Kidney (tissue), 14 donors: ENCODE data around the gene ERICH2. TPM values are rescaled to one million over a fixed set of nuclear protein-coding genes. Genes with fewer than 3 reads are reported as not detected.

Experiments used
- DNase-seq, 5 donors: peaks; one replicate each; pipeline ENCODE4 v3.0.0-alpha.2; 2013 to 2020
- FAIRE-seq: peaks from 2 replicates; lab custom pipeline; 2012; peaks lifted over from hg19 to GRCh38; lab: Jason Lieb, UNC
- H3K27ac ChIP-seq, 2 donors: one replicate each; pipeline ENCODE4 v1.7.0; 2013; ENCODE audit warnings: low read depth in 2 of 2, low read length in 2 of 2, inconsistent platforms in 1 of 2
- H3K27me3 ChIP-seq: one replicate; pipeline ENCODE4 v1.7.1; 2013; ENCODE audit warnings: low read length, inconsistent platforms; ENCODE audit not compliant: control insufficient read depth, insufficient read depth
- H3K36me3 ChIP-seq, 3 donors: one replicate each; pipeline versions ENCODE4 v1.7.0 to v1.7.1; 2013; ENCODE audit warnings: low read length in 3 of 3, control low read depth in 1 of 3, inconsistent platforms in 1 of 3; ENCODE audit not compliant: insufficient read depth in 3 of 3, control insufficient read depth in 2 of 3
- H3K4me1 ChIP-seq, 3 donors: one replicate each; pipeline versions ENCODE4 v1.7.0 to v1.7.1; 2013; ENCODE audit warnings: low read length in 3 of 3, inconsistent platforms in 1 of 3, low read depth in 1 of 3; ENCODE audit not compliant: control insufficient read depth in 2 of 3, insufficient read depth in 2 of 3
- H3K4me3 ChIP-seq, 3 donors: one replicate each; pipeline versions ENCODE4 v1.7.0 to v1.8.1; 2013; ENCODE audit warnings: low read length in 3 of 3, control low read depth in 1 of 3, inconsistent platforms in 1 of 3
- H3K9ac ChIP-seq, 3 donors: one replicate each; pipeline versions ENCODE4 v1.7.0 to v1.7.1; 2013; ENCODE audit warnings: low read length in 3 of 3, control low read depth in 1 of 3, inconsistent platforms in 1 of 3
- H3K9me3 ChIP-seq, 3 donors: one replicate each; pipeline versions ENCODE4 v1.7.0 to v1.7.1; 2013; ENCODE audit warnings: low read length in 3 of 3, control low read depth in 1 of 3, inconsistent platforms in 1 of 3; ENCODE audit not compliant: control insufficient read depth in 2 of 3, insufficient read depth in 1 of 3
- CTCF ChIP-seq: IDR thresholded peaks from 3 replicates; pipeline ENCODE4 v1.5.1; 2012; ENCODE audit warnings: mild to moderate bottlenecking, moderate library complexity, borderline replicate concordance; ENCODE audit not compliant: insufficient read depth; ENCODE audit errors: extremely low read depth
- intact Hi-C: fragments of 100-400 bp; cut with DNase I; formaldehyde crosslinking; loops from one replicate; pipeline ENCODE4 v1.11.1; 2022
- polyA plus RNA-seq: library from polyadenylated mRNA; stranded (reverse); fragments of 350-450 nt; fragmentation: Illumina TruSeq; extraction: RNeasy Lipid Tissue Mini Kit (QIAGEN cat#74804); gene quantifications from one replicate; pipeline ENCODE4 v1.2.3, GENCODE V29; 2014; ENCODE audit warnings: low read depth, low replicate concordance; ENCODE audit not compliant: insufficient read depth
- total RNA-seq: library from RNA; stranded (reverse); fragmentation: NEBNext Ultra II Directional; extraction: Animal tissue kit (Norgen Biotek cat#: 25700); gene quantifications from one replicate; pipeline ENCODE4 v1.2.1, GENCODE V29; 2021
- donor health status: control.
- donor health status: control.
- donor health status: control.
- donor health status: control.
- donor health status: control.
- donor health status: DM: yes; HTN: yes; CAD: no.
- donor health status: Normal renal cell carcinoma (clear cell type).

ERICH2 gene
- total and polyA plus RNA-seq, 2 donors from 2014 or later, result 0.91 to 4.0 TPM

GRCh38 chr2:170743530-170744239 lies 26.5 kb upstream of the ERICH2 start:
- DNase-seq, result no peak
- Histone ChIP-seq H3K9me3 (no peaks in the 10 kb centered on the region), H3K4me1 (no peaks in the 10 kb centered on the region), H3K4me3 (no peak overlapping the region), H3K27me3 (no peaks in the 10 kb centered on the region), H3K9ac (no peak overlapping the region), H3K36me3 (no peaks in the 10 kb centered on the region), H3K27ac (no peak overlapping the region)
- TF ChIP-seq CTCF, result no peak
- intact Hi-C loops, result no loop called here
- no peak for FAIRE-seq

- DNase-seq, result no peak
- Histone ChIP-seq H3K27ac (no peak overlapping the region), H3K36me3 (no peaks in the 10 kb centered on the region), H3K9me3 (no peaks in the 10 kb centered on the region), H3K9ac (no peak overlapping the region), H3K4me3 (no peak overlapping the region), H3K27me3 (no peaks in the 10 kb centered on the region), H3K4me1 (no peaks in the 10 kb centered on the region)
- no peak for TF ChIP-seq CTCF
- intact Hi-C loops, result no loop called here
- FAIRE-seq, result no peak
Measured at GRCh38 chr2:170744248-170745002, 25.8 kb upstream of the ERICH2 start.

GRCh38 chr2:170745305-170745704 lies 24.9 kb upstream of the ERICH2 start:
- H3K4me1 ChIP-seq, result no peaks in the 10 kb centered on the region
- no peaks in the 10 kb centered on the region for H3K36me3 ChIP-seq
- no peak for TF ChIP-seq CTCF
- DNase-seq, result no peak
- no peaks in the 10 kb centered on the region for H3K9me3 ChIP-seq
- no peak overlapping the region for H3K27ac ChIP-seq
- intact Hi-C loops, result no loop called here
- no peak overlapping the region for H3K4me3 ChIP-seq
- no peak for FAIRE-seq
- no peak overlapping the region for H3K9ac ChIP-seq
- H3K27me3 ChIP-seq, result no peaks in the 10 kb centered on the region
